K562 (cell line): ENCODE results near the gene NTNG1. TPM values are rescaled to one million over a fixed set of nuclear protein-coding genes. Genes with fewer than 3 reads are reported as not detected.

Source experiments
- ATAC-seq: fragments of 200-7000 bp; cut with Tn5 transposase; 3 replicates; pipeline ENCODE4 v1.9.1; 2020; ENCODE audit warnings: moderate library complexity
- BruUV-seq: library from RNA; stranded (reverse); fragments of 400-500 nt; replicated peaks from 2 replicates; lab custom pipeline; 2021; lab: Mats Ljungman, UMichigan
- CTCF ChIA-PET: fragments of 300-600 bp; formaldehyde crosslinking; extraction: SDS; loops from one replicate; lab custom pipeline; 2021; ENCODE audit warnings: low intra/inter-chr PET ratio; lab: Yijun Ruan, JAX
- POLR2A ChIA-PET: fragments of 300-600, 350-650 bp; sonication (Branson Sonifier 250); formaldehyde crosslinking; extraction: SDS; loops from one replicate; lab custom pipeline; 2021; ENCODE audit warnings: antibody characterized with exemption, inconsistent platforms; lab: Yijun Ruan, JAX
- DNase-seq, 4 experiments: peaks; one replicate each; pipeline versions ENCODE4 v3.0.0 to v3.0.0-alpha.2; 2011 to 2018; ENCODE audit warnings: low spot score in 3 of 4, mixed read lengths in 3 of 4; ENCODE audit errors: extremely low read depth in 1 of 4
- FAIRE-seq: peaks from 2 replicates; lab custom pipeline; 2011; peaks lifted over from hg19 to GRCh38; lab: Jason Lieb, UNC
- H2AFZ ChIP-seq: 2 replicates; pipeline ENCODE4 v1.6.0; 2011; ENCODE audit warnings: low read depth, low read length, control low read depth, inconsistent platforms
- H3K27ac ChIP-seq: fragments of 200-600 bp; 3 replicates; pipeline ENCODE4 v1.8.0; 2011; ENCODE audit warnings: low read depth, mild to moderate bottlenecking, control low read depth, inconsistent platforms, low read length, moderate library complexity, mixed read lengths; ENCODE audit errors: extremely low read depth
- H3K27me3 ChIP-seq, 2 experiments: fragments of 300-600 bp in 1 of 2; 2 replicates in 1 of 2; 3 replicates in 1 of 2; pipeline versions ENCODE4 v1.6.0 to v1.8.0; 2011; ENCODE audit warnings: inconsistent platforms in 2 of 2, low read length in 2 of 2, mild to moderate bottlenecking in 1 of 2, mixed read lengths in 1 of 2, moderate library complexity in 1 of 2; ENCODE audit not compliant: control insufficient read depth in 2 of 2, insufficient read depth in 2 of 2
- H3K36me3 ChIP-seq: fragments of 300-600 bp; 3 replicates; pipeline ENCODE4 v1.8.0; 2011; ENCODE audit warnings: mild to moderate bottlenecking, low read length, inconsistent platforms; ENCODE audit not compliant: control insufficient read depth, insufficient read depth
- H3K4me1 ChIP-seq, 2 experiments: fragments of 200-600 bp in 1 of 2; replicated peaks in 1 of 2; 2 replicates in 1 of 2; 3 replicates in 1 of 2; pipeline versions ENCODE4 v1.5.1 to v1.8.0; 2011; ENCODE audit warnings: inconsistent platforms in 2 of 2, low read length in 2 of 2, mild to moderate bottlenecking in 1 of 2, mixed read lengths in 1 of 2, moderate library complexity in 1 of 2; ENCODE audit not compliant: control insufficient read depth in 2 of 2, insufficient read depth in 2 of 2
- H3K4me2 ChIP-seq: 2 replicates; pipeline ENCODE4 v1.6.1; 2011; ENCODE audit warnings: low read length, control low read depth, inconsistent platforms, mixed read lengths; ENCODE audit not compliant: insufficient read depth
- H3K4me3 ChIP-seq: fragments of 200-600 bp; sonication (generic), shearing (Covaris generic); 2 replicates; pipeline ENCODE4 v1.5.1; 2016; ENCODE audit warnings: control low read depth, inconsistent platforms
- H3K79me2 ChIP-seq: fragments of 200-600 bp; 3 replicates; pipeline ENCODE4 v1.8.0; 2011; ENCODE audit warnings: low read length, inconsistent platforms; ENCODE audit not compliant: control insufficient read depth, insufficient read depth
- H3K9ac ChIP-seq, 2 experiments: 2 replicates each; pipeline versions ENCODE4 v1.6.0 to v1.6.1; 2011; ENCODE audit warnings: low read depth in 2 of 2, low read length in 2 of 2, control low read depth in 1 of 2, inconsistent platforms in 1 of 2, mild to moderate bottlenecking in 1 of 2, mixed read lengths in 1 of 2; ENCODE audit not compliant: insufficient read depth in 1 of 2
- H3K9me1 ChIP-seq: one replicate; pipeline ENCODE4 v1.6.0; 2011; ENCODE audit warnings: inconsistent platforms, mild to moderate bottlenecking, low read length, moderate library complexity; ENCODE audit not compliant: control insufficient read depth, insufficient read depth
- H3K9me3 ChIP-seq: replicated peaks from 2 replicates; pipeline ENCODE4 v1.5.1; 2011; ENCODE audit warnings: low read depth, low read length, inconsistent platforms; ENCODE audit not compliant: control insufficient read depth, insufficient read depth
- H4K20me1 ChIP-seq: replicated peaks from 2 replicates; pipeline ENCODE4 v1.6.1; 2011; ENCODE audit warnings: low read length, inconsistent platforms, mixed read lengths; ENCODE audit not compliant: control insufficient read depth, insufficient read depth
- CHD2 ChIP-seq: IDR thresholded peaks from 2 replicates; pipeline ENCODE4 v1.6.1; 2011; ENCODE audit warnings: low read depth, low read length
- GABPA ChIP-seq: fragments of 200-800 bp; sonication (Bioruptor generic); conservative IDR thresholded peaks from 2 replicates; pipeline ENCODE4 v1.6.1; 2016; ENCODE audit warnings: low read depth, missing genetic modification characterization, missing compliant biosample characterization
- GTF3C2 ChIP-seq: IDR thresholded peaks from 3 replicates; pipeline ENCODE4 v1.6.1; 2011; ENCODE audit warnings: borderline replicate concordance, mild to moderate bottlenecking, moderate library complexity; ENCODE audit not compliant: insufficient read length; ENCODE audit errors: extremely low read depth
- KAT2B ChIP-seq: IDR thresholded peaks from one replicate; pipeline ENCODE4 v1.6.1; 2012; ENCODE audit warnings: low read depth, mild to moderate bottlenecking, control low read depth, inconsistent platforms, low read length, moderate library complexity
- RBM22 ChIP-seq: fragments of 200-400 bp; formaldehyde crosslinking; IDR thresholded peaks from 2 replicates; pipeline ENCODE4 v1.6.1; 2018; ENCODE audit warnings: low read length, low read depth; ENCODE audit not compliant: poor library complexity, severe bottlenecking
- SIX5 ChIP-seq, 2 experiments: IDR thresholded peaks; 2 replicates each; pipeline ENCODE4 v1.6.1; 2011; ENCODE audit warnings: low read length in 2 of 2, borderline replicate concordance in 1 of 2, low read depth in 1 of 2, mild to moderate bottlenecking in 1 of 2, moderate library complexity in 1 of 2; ENCODE audit not compliant: insufficient read depth in 1 of 2
- SOX6 ChIP-seq: fragments of 450-650 bp; IDR thresholded peaks from 2 replicates; pipeline ENCODE4 v1.6.1; 2014; ENCODE audit warnings: mild to moderate bottlenecking
- ZKSCAN8 ChIP-seq: fragments of 200-800 bp; sonication (Bioruptor generic); IDR thresholded peaks from 2 replicates; pipeline ENCODE4 v1.6.1; 2016; ENCODE audit warnings: missing genetic modification characterization, missing compliant biosample characterization
- ZNF274 ChIP-seq: IDR thresholded peaks from 2 replicates; pipeline ENCODE4 v1.6.1; 2011; ENCODE audit warnings: low read depth, mild to moderate bottlenecking, low read length, moderate library complexity, borderline replicate concordance
- ZNF57 ChIP-seq: fragments of 450-650 bp; formaldehyde crosslinking; IDR thresholded peaks from 2 replicates; pipeline ENCODE4 v1.4.0; 2020; ENCODE audit warnings: mild to moderate bottlenecking, moderate library complexity
- WGBS: fragments of 100-300 bp; shearing (Covaris generic); methylation state at CpG from one replicate; pipeline ENCODE4 v1.1.6; 2016; ENCODE audit warnings: low coverage, mixed read lengths; ENCODE audit not compliant: insufficient coverage; ENCODE audit errors: missing lambda C conversion rate; 5-methylcytosine and 5-hydroxymethylcytosine counted together
- in situ Hi-C: fragments of 300-500 bp; cut with MboI; formaldehyde crosslinking; loops from 4 replicates; pipeline ENCODE4 v1.15.0; 2018; ENCODE audit warnings: inconsistent platforms, mixed read lengths
- intact Hi-C: fragments of 100-400 bp; cut with micrococcal nuclease; formaldehyde crosslinking; loops from 2 replicates; pipeline ENCODE4 v1.14.2; 2022
- polyA plus RNA-seq, 8 experiments: library from polyadenylated mRNA; depleted of rRNA in 4 of 8; stranded (reverse) in 5 of 8; unstranded in 3 of 8; fragments of >200 nt; fragmentation: Nextera tagmentation in 2 of 8; fragmentation: Illumina TruSeq in 1 of 8; extraction: Ambion mirVana in 2 of 8; extraction: Trizol in 1 of 8; gene quantifications; 2 replicates each; pipeline versions ENCODE4 v1.2.1 to v1.2.3, GENCODE V29; 2011 to 2014; ENCODE audit warnings: inconsistent platforms in 1 of 8, missing spikeins in 1 of 8
- total RNA-seq, 7 experiments: library from RNA; depleted of rRNA in 6 of 7; stranded (reverse); fragments of >200 nt in 6 of 7; fragmentation: Illumina TruSeq in 2 of 7; extraction: Trizol in 2 of 7; gene quantifications; 2 replicates each; pipeline versions ENCODE4 v1.2.1 to v1.2.3, GENCODE V29; 2011 to 2021; ENCODE audit warnings: low replicate concordance in 1 of 7
- TF ChIP-seq, protein P1 (sequence below): IDR thresholded peaks from 3 replicates; pipeline ENCODE4 v1.6.1; 2011; ENCODE audit warnings: borderline replicate concordance, mild to moderate bottlenecking; ENCODE audit not compliant: insufficient read length, insufficient read depth

NTNG1 gene
- total and polyA plus RNA-seq, 9 of the 15 experiments (the other 6 are each of a cell fraction or from before 2014, with no cell fraction given) = not detected

DNA sequence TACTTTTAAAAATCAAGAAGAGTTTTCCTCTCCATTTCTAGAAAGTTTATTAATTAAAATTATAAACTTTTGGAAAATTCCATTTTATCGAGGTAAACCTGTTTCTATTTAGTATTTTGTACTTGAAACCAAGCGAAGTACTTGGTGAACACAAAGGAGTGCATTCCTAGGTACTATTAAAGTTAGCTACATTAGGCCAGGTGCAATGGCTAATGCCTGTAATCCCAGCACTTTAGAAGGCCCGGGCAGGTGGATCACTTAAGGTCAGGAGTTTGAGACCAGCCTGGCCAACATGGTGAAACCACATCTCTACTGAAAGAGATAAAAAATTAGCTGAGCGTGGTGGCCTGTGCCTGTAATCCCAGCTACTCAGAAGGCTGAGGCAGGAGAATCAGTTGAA, 292.2 kb downstream of the NTNG1 start:
- no peak overlapping the region for H3K27ac ChIP-seq
- TF ChIP-seq, protein P1, sequence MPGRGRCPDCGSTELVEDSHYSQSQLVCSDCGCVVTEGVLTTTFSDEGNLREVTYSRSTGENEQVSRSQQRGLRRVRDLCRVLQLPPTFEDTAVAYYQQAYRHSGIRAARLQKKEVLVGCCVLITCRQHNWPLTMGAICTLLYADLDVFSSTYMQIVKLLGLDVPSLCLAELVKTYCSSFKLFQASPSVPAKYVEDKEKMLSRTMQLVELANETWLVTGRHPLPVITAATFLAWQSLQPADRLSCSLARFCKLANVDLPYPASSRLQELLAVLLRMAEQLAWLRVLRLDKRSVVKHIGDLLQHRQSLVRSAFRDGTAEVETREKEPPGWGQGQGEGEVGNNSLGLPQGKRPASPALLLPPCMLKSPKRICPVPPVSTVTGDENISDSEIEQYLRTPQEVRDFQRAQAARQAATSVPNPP = no peak
- TF ChIP-seq ZNF57 (CRISPR knock-in tag) (no peak), ZKSCAN8 (CRISPR knock-in tag) (no peak)
- no peaks in the 10 kb centered on the region for H3K27me3 ChIP-seq
- POLR2A ChIA-PET = no interaction called here
- intact Hi-C loops (no loop called here), in situ Hi-C loops (no loop called here)
- no peaks in the 10 kb centered on the region for H3K36me3 ChIP-seq
- no peaks in the 10 kb centered on the region for H3K4me1 ChIP-seq
- no peak overlapping the region for H3K4me2 ChIP-seq
- BruUV-seq = no TSS peak
- no peaks in the 10 kb centered on the region for H3K79me2 ChIP-seq
- FAIRE-seq (no peak), DNase-seq (no peak), ATAC-seq (no peak)
- CTCF ChIA-PET = no interaction called here
- no peak overlapping the region for H2AFZ ChIP-seq
- H3K4me3 ChIP-seq = no peak overlapping the region
- no peaks in the 10 kb centered on the region for H4K20me1 ChIP-seq
- no peaks in the 10 kb centered on the region for H3K9me3 ChIP-seq
- H3K9ac ChIP-seq = no peak overlapping the region
- no peaks in the 10 kb centered on the region for H3K9me1 ChIP-seq
- 0% methylated on average over 4 of the region's 4 CpGs for WGBS

GRCh38 chr1:107433635-107434360, 293.0 kb downstream of the NTNG1 start:
- H3K4me1 ChIP-seq = no peaks in the 10 kb centered on the region
- no peaks in the 10 kb centered on the region for H3K9me1 ChIP-seq
- no peaks in the 10 kb centered on the region for H4K20me1 ChIP-seq
- DNase-seq = no peak
- no peak for FAIRE-seq
- no peak overlapping the region for H3K9ac ChIP-seq
- ChIA-PET CTCF (no interaction called here), POLR2A (no interaction called here)
- no peaks in the 10 kb centered on the region for H3K79me2 ChIP-seq
- no peak overlapping the region for H3K27ac ChIP-seq
- ATAC-seq = no peak
- H3K4me3 ChIP-seq = no peak overlapping the region
- no peaks in the 10 kb centered on the region for H3K36me3 ChIP-seq
- H3K9me3 ChIP-seq = no peaks in the 10 kb centered on the region
- H3K27me3 ChIP-seq = no peaks in the 10 kb centered on the region
- no peak overlapping the region for H3K4me2 ChIP-seq
- in situ Hi-C loops (no loop called here), intact Hi-C loops (no loop called here)
- no TSS peak for BruUV-seq
- WGBS = 0% methylated on average over 4 of the region's 4 CpGs
- no peak overlapping the region for H2AFZ ChIP-seq
- no peak for TF ChIP-seq KAT2B
- no peak for TF ChIP-seq SOX6
- no peak for TF ChIP-seq SIX5 (IDR thresholded peaks at IDR 0.05; ENCODE audit: borderline replicate concordance in 1 of 2, insufficient read depth in 1 of 2, low read depth in 1 of 2, low read length in 2 of 2)
- no peak for TF ChIP-seq CHD2
- TF ChIP-seq RBM22 = no peak
- no peak for TF ChIP-seq GTF3C2
- TF ChIP-seq ZNF274 = no peak
- no peak for TF ChIP-seq GABPA (tag)
